GM19468 (cell line): ENCODE measurements around the gene PTGFRN.
A peak's percentile ranks its signal among the peaks of the same experiment; 100 is the strongest.

Experiments
- ATAC-seq: cut with Tn5 transposase; IDR thresholded peaks from one replicate; pipeline ENCODE4 v1.9.1; 2021; ENCODE audit warnings: mild to moderate bottlenecking, moderate library complexity, moderate number of reproducible peaks; ENCODE audit not compliant: unreplicated experiment; ENCODE audit errors: extremely low read depth

Gene PTGFRN

GRCh38 chr1:116990612-116991151 lies 81.0 kb downstream of the PTGFRN start:
- ATAC-seq, result no peak

GRCh38 chr1:116991171-116991845 lies 81.6 kb downstream of the PTGFRN start:
- ATAC-seq, result no peak

- no peak for ATAC-seq
These were observed 82.2 kb downstream of the PTGFRN start for GRCh38 chr1:116991918-116992317.

DNA sequence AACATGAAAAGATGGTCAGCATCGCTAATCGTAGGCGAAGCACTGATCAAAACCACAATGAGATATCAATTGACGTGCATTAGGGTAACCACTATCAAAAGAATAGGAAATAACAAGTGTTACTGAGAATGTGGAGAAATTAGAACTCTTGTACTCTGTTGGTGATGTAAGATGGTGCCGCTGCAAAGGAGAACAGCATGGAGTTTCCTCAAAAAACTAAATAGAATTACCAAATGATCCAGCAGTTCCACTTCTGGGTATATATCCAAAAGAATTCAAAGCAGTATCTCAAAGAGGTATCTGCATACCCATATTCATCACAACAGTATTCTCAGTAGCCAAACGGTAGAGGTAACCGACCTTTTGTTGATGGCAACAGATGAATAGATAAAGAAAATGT lies 83.6 kb downstream of the PTGFRN start:
- no peak for ATAC-seq

DNA sequence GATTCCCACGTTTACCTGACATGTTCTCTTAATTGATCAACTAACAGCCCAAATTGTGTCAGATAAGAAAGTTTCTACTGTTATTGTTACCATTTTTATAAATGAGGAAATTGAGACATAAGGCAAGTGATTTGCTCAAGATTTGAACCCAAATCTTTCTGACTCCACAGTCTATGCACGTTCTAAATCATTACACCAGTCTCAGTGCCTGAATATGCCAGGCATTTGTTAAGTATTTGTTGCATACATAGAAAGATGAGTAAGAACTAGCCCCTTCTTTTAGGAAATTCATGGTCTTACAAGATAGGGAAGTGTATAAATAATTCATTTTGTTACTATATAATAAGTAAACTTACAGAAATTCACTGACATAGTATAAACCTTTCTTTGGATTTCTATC lies 84.7 kb downstream of the PTGFRN start:
- no peak for ATAC-seq

GRCh38 chr1:116997066-116997465 lies 87.3 kb downstream of the PTGFRN start:
- no peak for ATAC-seq

DNA sequence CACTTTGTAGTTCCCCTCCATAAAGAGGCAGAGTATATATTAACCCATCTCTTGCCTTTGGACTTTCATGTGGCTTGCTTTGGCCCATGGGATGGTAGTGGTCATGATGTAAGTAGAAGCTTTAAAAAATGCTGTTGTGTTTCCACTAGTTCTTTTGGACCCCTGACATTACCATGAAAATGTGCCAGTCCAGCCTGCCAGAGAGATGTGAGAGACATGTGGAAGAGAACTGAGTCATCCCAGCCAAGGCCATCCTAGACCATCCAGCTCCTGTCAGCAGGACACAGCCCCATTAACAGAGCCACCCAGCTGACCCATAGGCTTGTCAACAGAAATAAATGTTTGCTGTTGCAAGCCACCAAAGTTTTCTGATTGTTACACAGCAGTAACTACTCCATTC lies 87.9 kb downstream of the PTGFRN start:
- ATAC-seq, result no peak

GRCh38 chr1:116999596-116999995 lies 89.9 kb downstream of the PTGFRN start:
- ATAC-seq, result no peak

- no peak for ATAC-seq
These were observed 90.4 kb downstream of the PTGFRN start for GRCh38 chr1:117000142-117000541.

DNA sequence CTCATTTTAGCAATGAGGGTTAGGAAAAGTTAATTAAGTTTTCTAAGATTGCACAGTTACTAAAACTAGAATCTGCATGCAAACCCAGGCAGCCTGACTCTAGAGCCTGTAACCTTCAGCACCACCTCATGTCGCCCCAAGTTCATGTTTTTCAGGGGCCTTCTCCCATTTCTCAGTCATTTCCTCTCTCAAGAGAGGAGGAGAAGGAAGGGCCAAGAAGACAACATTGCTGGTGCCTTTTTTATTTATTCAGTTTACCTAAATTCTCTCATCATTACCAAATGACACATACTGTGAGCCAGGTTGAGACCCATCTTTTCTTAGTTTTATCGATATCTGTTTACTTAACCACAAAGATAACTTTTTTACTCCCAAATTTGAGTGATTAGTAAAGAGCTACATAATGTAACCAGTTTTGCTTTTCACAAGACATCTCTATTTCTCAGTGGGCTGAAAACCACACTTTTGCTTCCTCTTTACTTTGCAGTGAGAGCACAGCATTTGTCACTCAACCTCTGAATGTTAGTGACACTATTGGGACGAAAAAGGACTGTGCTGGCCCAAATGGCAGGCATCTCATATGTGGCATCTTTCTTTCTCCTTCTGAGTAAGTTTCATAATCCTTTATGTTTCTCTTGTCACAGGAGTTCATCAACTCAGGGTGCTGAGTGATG lies 91.7 kb downstream of the PTGFRN start, which contains the start of gene CD101:
Gene CD101, plus strand, starts transcription at position 507 of the 674 bp plus-strand sequence. Its CDS starts 58 bp downstream, at position 565.
- peak; percentile 83 for ATAC-seq

DNA sequence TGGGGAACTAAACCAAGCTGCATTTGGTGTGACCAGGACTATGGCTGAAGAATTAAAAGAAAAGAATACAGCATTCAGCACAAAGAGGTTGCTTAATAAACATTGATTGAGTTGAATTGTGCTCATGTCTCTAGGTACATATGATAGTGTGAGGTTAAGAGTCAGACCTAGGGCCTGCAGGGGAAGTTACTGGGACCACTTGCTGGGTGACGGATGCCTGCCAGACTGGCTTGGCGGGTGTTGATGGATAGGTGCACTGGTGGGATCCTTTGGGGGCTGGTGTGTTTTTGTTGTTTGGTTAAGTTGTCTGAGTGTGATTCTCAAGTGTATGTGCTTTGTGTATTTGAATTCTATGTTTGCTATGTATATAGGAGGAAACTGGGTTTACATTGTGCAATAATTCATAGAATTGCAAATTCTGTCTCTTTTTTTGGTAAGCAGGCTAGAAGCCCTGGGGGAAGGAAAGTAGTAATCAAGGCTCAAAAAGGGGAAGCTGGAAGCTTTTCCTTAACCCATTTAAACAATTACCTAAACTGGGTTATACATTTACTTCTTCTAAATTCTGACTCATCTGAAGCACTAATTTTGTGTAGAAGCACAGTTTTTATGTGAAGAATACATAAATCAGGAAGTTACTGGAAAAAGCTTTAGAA lies 93.6 kb downstream of the PTGFRN start:
- ATAC-seq, result no peak

DNA sequence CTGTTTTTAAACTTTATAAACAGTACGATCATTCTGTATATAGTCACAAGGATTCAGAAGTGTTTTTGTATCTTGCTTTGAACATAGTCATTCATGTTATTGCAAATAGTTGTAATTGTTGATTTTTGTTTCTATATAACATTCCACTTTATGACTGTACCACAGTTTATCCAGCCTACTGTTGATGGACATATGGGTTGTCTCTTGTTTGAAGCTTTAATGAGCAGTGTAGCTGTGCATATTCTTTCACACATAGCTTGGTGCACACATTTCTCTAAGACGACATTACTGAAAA lies 98.0 kb downstream of the PTGFRN start:
- ATAC-seq, result no peak

- ATAC-seq, result no peak
These were observed 98.9 kb downstream of the PTGFRN start for GRCh38 chr1:117008656-117009055.

- no peak for ATAC-seq
These were observed 99.4 kb downstream of the PTGFRN start for GRCh38 chr1:117009132-117009531.

- ATAC-seq, result no peak
These were observed 100.7 kb downstream of the PTGFRN start for GRCh38 chr1:117010310-117010969.

GRCh38 chr1:117011334-117011733 lies 101.6 kb downstream of the PTGFRN start:
- ATAC-seq, result no peak

- no peak for ATAC-seq
These were observed 103.7 kb downstream of the PTGFRN start for GRCh38 chr1:117013309-117013858.

GRCh38 chr1:117014209-117014608 lies 104.5 kb downstream of the PTGFRN start:
- no peak for ATAC-seq

DNA sequence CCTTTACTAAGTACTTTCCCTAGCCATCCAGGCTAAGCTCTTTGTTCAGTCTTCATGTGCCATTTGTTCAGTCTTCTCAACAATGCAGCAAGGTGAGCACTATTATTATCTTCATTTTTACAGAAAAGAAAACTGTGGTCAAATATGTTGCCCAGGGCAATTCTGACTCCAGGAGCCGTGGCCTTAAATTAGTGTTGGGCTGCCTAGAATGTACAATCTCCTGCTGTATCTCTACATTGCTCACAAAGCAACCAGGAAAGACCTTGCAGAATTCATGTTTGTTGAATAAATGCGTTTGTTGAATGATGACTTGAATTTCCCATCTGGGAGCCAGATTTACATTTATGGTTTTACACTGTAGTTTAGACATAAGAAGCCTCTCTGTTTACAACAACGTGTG lies 106.0 kb downstream of the PTGFRN start:
- ATAC-seq, result no peak

- no peak for ATAC-seq
These were observed 107.3 kb downstream of the PTGFRN start for GRCh38 chr1:117017062-117017461.
